ENCODE measurements around the gene FPR3.

DNA sequence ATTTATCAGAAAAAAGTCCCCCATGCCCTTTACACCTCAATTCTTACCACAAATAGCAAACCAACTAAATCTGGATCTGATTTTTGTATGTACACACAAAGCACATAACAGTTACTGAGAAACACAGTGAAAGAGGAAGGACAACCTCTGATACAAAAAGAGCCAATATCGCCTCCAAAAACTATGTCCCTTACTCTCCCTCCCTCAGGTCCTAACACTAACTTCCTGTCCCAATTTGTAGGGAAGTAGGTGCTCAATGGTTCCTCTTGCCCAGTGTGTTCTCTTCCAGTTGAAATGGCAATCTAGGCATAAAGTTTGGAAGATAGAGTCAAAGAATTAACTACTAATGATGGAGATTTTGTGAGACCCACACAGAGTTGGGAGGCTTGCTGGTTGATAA lies 15.8 kb upstream of the FPR3 start:
- TF ChIP-seq, protein P1, sequence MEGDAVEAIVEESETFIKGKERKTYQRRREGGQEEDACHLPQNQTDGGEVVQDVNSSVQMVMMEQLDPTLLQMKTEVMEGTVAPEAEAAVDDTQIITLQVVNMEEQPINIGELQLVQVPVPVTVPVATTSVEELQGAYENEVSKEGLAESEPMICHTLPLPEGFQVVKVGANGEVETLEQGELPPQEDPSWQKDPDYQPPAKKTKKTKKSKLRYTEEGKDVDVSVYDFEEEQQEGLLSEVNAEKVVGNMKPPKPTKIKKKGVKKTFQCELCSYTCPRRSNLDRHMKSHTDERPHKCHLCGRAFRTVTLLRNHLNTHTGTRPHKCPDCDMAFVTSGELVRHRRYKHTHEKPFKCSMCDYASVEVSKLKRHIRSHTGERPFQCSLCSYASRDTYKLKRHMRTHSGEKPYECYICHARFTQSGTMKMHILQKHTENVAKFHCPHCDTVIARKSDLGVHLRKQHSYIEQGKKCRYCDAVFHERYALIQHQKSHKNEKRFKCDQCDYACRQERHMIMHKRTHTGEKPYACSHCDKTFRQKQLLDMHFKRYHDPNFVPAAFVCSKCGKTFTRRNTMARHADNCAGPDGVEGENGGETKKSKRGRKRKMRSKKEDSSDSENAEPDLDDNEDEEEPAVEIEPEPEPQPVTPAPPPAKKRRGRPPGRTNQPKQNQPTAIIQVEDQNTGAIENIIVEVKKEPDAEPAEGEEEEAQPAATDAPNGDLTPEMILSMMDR (IDR thresholded peaks at IDR 0.05; ENCODE audit: poor library complexity, severe bottlenecking), result no peak
- TF ChIP-seq TAF1 (IDR thresholded peaks at IDR 0.05; ENCODE audit: low read depth), result no peak
- TF ChIP-seq EZH2 (IDR thresholded peaks at IDR 0.05; ENCODE audit: borderline replicate concordance, insufficient read depth, low read length, poor library complexity, severe bottlenecking), result no peak
- TF ChIP-seq POLR2AphosphoS5 (IDR thresholded peaks at IDR 0.05), result no peak
- TF ChIP-seq EP300 (conservative IDR thresholded peaks at IDR 0.05; ENCODE audit: poor library complexity, severe bottlenecking), result no peak
- TF ChIP-seq, protein P2, sequence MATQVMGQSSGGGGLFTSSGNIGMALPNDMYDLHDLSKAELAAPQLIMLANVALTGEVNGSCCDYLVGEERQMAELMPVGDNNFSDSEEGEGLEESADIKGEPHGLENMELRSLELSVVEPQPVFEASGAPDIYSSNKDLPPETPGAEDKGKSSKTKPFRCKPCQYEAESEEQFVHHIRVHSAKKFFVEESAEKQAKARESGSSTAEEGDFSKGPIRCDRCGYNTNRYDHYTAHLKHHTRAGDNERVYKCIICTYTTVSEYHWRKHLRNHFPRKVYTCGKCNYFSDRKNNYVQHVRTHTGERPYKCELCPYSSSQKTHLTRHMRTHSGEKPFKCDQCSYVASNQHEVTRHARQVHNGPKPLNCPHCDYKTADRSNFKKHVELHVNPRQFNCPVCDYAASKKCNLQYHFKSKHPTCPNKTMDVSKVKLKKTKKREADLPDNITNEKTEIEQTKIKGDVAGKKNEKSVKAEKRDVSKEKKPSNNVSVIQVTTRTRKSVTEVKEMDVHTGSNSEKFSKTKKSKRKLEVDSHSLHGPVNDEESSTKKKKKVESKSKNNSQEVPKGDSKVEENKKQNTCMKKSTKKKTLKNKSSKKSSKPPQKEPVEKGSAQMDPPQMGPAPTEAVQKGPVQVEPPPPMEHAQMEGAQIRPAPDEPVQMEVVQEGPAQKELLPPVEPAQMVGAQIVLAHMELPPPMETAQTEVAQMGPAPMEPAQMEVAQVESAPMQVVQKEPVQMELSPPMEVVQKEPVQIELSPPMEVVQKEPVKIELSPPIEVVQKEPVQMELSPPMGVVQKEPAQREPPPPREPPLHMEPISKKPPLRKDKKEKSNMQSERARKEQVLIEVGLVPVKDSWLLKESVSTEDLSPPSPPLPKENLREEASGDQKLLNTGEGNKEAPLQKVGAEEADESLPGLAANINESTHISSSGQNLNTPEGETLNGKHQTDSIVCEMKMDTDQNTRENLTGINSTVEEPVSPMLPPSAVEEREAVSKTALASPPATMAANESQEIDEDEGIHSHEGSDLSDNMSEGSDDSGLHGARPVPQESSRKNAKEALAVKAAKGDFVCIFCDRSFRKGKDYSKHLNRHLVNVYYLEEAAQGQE (IDR thresholded peaks at IDR 0.05; ENCODE audit: borderline replicate concordance), result no peak

All from neural cell (in vitro differentiated cells).